Stimulated activated CD4-positive, alpha-beta T cell treated with anti-CD3 and anti-CD28 coated beads, Interleukin-4, amount 100 ng/mL, for 24 hours (primary cell): ENCODE results near the gene ZNF431.
"Not testable (repeated sequence)": the region's sequence is repeated elsewhere in the genome, so short reads cannot be mapped to it uniquely, and the experiment has no call there.

Experiments
- DNase-seq: peaks from one replicate; pipeline ENCODE4 v3.0.0-alpha.2; 2020

The ZNF431 gene

GRCh38 chr19:21141787-21142464 lies at the start of gene ZNF431:
ZNF431 (plus strand) TSS chr19:21142040; CDS start chr19:21142184, 144 bp downstream.
- DNase-seq: peak; percentile 91

- no peak for DNase-seq
Measured at GRCh38 chr19:21092109-21092508, 49.7 kb upstream of the ZNF431 start.

GRCh38 chr19:21094347-21095025 lies 47.4 kb upstream of the ZNF431 start:
- no peak for DNase-seq

- no peak for DNase-seq
Measured at GRCh38 chr19:21098291-21098690, 43.5 kb upstream of the ZNF431 start.

- DNase-seq: no peak
Measured at GRCh38 chr19:21101521-21102242, 40.2 kb upstream of the ZNF431 start.

GRCh38 chr19:21109116-21109515 lies 32.7 kb upstream of the ZNF431 start:
- DNase-seq: no peak

GRCh38 chr19:21110183-21110582 lies 31.7 kb upstream of the ZNF431 start:
- no peak for DNase-seq

- no peak for DNase-seq
Measured at GRCh38 chr19:21115430-21115829, 26.4 kb upstream of the ZNF431 start.

- no peak for DNase-seq
Measured at GRCh38 chr19:21117041-21117907, 24.6 kb upstream of the ZNF431 start.

GRCh38 chr19:21126078-21126477 lies 15.8 kb upstream of the ZNF431 start:
- DNase-seq: no peak

- no peak for DNase-seq
Measured at GRCh38 chr19:21127001-21127400, 14.8 kb upstream of the ZNF431 start.

- DNase-seq: no peak
Measured at GRCh38 chr19:21127898-21128297, 13.9 kb upstream of the ZNF431 start.

- no peak for DNase-seq
Measured at GRCh38 chr19:21128901-21129698, 12.7 kb upstream of the ZNF431 start.

- no peak for DNase-seq
Measured at GRCh38 chr19:21130097-21130775, 11.6 kb upstream of the ZNF431 start.

GRCh38 chr19:21133633-21134032 lies 8.2 kb upstream of the ZNF431 start:
- no peak for DNase-seq

- no peak for DNase-seq
Measured at GRCh38 chr19:21134934-21135366, 6.9 kb upstream of the ZNF431 start.

GRCh38 chr19:21135433-21135832 lies 6.4 kb upstream of the ZNF431 start:
- DNase-seq: no peak

- no peak for DNase-seq
Measured at GRCh38 chr19:21138130-21138529, 3.7 kb upstream of the ZNF431 start.

GRCh38 chr19:21141006-21141405 lies 834 bp upstream of the ZNF431 start:
- not testable (repeated sequence) for DNase-seq

- no peak for DNase-seq
Measured at GRCh38 chr19:21143428-21143827, 1.6 kb downstream of the ZNF431 start.

- DNase-seq: peak; percentile 8
Measured at GRCh38 chr19:21143854-21144253, 2.0 kb downstream of the ZNF431 start.
